Measurements from ENCODE around the gene INTS11.

INTS11 gene

DNA sequence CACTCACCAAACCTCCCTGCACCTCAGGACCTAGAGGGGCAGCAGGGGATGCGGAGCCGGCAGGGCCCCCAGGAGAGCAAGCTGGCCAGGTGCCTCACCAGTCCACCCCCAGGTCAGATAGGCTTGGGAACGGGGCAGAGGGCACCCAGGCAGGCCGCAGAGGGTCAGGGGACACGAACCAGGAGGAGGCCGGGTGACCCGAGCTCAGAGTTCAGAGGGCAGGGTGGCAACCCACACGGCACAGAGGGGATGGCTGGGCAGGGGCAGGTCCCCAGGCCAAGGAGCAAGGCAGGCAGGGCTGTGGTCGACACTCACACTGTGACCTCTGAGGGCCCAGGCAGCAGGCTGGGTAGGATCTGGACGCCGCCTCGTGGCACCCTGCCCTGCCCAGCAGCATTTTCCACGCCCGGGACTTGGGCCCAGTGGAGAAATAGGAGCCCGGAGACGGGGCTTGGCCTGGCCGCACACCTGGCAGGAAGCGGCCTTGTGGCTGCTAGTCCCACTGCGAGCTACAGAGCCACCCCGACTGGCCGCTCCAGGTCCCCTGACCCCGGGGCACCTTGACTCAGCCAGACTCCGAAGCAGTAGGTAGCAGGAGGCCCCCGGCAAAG lies 19.5 kb upstream of the INTS11 start:
- FAIRE-seq, result no peak

- no peak for FAIRE-seq
Observed at GRCh38 chr1:1342584-1343115, 18.2 kb upstream of the INTS11 start.

DNA sequence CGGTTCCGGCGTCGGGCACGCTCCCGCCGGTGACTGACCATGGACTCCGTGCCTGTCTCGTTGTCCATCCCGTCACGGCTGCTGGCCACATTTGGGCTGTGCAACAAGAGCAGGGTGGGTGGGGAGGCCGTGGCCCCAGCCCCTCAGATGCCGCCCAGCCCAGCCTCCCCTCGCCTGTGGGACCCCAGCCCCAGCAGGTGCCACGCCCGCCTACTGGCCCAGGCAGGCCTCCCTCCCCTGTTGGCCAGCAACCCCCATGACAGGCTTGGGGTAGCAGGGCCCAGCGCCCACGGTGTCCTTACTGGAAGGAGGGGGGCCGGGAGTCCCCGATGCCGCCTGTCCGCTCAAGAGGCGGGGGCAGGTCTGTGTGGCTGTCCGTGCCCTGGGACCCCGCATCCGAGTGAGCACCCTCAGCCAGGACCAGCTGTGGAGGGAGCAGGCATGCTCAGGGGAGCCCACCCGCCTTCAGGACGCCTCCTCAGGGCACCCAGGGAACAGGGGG lies 17.7 kb upstream of the INTS11 start:
- no peak for FAIRE-seq

GRCh38 chr1:1341549-1342021 lies 17.1 kb upstream of the INTS11 start:
- FAIRE-seq, result no peak

GRCh38 chr1:1340791-1341548 lies 16.5 kb upstream of the INTS11 start:
- FAIRE-seq, result no peak

- FAIRE-seq, result no peak
Observed at GRCh38 chr1:1340185-1340584, 15.7 kb upstream of the INTS11 start.

DNA sequence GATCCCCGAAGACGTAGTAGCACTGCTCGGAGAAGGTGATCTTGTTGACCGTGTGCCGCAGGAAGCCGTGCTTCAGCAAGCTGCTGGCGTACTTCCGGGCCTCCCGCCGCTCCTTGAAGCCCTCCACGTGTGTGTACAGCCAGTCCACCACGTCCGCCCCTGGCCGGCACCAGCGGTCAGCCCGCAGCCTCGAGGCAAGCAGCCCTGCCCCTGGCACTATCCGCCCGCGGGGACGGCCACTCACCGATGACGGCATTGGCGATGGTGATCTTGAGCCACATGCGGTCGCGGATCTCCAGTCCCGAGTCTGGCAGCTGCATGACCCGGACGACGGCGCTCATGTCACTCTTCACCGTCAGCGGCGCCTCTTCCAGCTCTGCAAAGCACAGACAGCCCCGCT lies 13.8 kb upstream of the INTS11 start:
- FAIRE-seq, result no peak

- FAIRE-seq, result no peak
Observed at GRCh38 chr1:1337793-1338147, 13.3 kb upstream of the INTS11 start.

DNA sequence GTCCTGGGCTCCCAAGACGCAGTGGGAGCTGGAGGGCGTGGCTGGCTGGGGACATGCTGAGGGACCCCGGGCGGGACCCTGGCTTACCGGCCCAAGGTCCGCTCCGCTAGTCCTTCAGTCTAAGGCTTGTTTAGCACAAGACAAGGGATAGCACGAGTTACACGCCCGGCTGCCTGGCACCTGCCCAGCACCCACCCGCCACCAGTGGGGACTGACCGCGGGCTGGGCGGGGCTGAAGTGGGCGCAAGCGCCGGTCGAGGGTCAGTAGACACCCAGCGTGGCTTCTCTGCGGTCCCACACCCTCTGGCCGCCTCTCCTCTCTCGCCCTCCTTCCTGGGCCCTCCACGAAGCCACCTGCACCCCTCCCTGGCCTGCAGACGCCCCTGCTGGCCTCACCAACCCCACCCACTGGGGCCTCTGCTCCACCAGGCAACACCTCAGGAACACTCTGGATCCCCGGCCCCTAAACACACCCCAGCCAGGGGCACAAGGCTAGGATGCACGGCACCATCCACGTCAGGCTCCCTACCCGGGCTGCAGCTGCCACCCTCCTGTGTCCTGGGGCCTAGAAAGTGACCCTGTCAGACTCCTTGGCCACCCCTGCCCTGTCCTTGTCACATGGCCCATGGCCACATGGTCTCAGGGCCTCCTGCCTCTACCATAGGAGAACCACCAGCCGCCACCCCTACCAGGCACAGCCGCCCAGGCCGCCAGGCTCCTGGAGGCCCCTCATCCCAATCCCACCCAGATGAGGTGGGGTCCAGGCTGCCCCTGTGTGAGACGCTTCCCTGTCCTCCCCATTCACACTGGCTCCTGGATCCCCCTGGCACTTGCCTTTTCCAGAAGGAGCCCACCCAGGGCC lies 12.7 kb upstream of the INTS11 start:
- no peak for FAIRE-seq

- no peak for FAIRE-seq
Observed at GRCh38 chr1:1336446-1336845, 12.0 kb upstream of the INTS11 start.

DNA sequence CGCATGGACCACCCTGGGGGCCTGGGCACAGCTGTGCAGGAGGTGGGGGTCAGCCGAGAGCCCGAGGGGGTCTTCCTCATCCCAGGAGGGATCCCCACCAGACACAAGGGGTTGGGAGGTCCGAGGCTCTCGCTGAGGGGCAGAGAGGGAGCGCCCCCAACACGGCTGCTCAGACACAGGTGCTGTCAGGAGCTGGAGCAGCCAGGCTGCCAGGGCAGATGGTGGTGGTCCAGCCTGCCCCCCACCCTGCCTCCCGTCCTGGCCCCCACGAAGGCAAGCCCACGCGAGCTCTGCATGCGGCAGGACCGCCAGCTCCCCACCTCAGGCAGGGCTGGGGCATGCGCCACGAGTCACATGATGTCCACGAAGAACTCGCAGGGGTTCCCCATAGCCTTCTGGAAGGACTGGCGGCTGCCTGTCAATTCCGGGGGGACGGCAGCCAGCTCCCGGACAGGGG lies 11.4 kb upstream of the INTS11 start:
- FAIRE-seq, result no peak

DNA sequence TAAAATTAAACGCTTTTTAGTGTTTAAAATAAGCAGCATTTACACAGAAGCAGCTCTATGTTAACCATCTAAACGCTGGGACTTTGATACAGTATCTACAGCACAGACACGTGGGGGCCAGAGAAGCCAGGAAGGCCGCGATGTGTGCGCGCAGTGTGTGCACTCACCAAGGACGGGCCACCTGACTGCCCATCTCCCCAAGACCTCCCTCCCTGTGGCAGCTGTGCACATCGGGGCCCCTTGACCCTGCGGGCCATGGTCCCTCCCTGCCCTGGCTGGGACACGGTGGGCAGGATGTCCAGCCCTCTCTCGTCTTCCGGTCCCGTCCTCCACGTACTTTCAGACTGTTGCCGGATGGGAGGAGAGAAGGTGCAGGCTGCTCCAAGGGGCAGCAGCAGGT lies 10.8 kb upstream of the INTS11 start:
- FAIRE-seq, result no peak

GRCh38 chr1:1334835-1335234 lies 10.4 kb upstream of the INTS11 start:
- no peak for FAIRE-seq

- no peak for FAIRE-seq
Observed at GRCh38 chr1:1333551-1334241, 9.2 kb upstream of the INTS11 start.

DNA sequence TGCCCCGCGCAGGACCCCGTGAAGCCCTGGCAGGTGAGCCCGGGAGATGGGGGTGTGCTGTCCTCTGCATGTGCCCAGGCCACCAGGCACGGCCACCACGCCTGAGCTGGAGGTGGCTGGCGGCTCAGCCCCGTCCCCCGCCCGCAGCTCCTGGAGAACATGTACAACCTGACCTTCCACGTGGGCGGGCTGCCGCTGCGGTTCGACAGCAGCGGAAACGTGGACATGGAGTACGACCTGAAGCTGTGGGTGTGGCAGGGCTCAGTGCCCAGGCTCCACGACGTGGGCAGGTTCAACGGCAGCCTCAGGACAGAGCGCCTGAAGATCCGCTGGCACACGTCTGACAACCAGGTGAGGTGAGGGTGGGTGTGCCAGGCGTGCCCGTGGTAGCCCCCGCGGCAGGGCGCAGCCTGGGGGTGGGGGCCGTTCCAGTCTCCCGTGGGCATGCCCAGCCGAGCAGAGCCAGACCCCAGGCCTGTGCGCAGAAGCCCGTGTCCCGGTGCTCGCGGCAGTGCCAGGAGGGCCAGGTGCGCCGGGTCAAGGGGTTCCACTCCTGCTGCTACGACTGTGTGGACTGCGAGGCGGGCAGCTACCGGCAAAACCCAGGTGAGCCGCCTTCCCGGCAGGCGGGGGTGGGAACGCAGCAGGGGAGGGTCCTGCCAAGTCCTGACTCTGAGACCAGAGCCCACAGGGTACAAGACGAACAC lies 8.5 kb upstream of the INTS11 start:
- FAIRE-seq, result no peak

DNA sequence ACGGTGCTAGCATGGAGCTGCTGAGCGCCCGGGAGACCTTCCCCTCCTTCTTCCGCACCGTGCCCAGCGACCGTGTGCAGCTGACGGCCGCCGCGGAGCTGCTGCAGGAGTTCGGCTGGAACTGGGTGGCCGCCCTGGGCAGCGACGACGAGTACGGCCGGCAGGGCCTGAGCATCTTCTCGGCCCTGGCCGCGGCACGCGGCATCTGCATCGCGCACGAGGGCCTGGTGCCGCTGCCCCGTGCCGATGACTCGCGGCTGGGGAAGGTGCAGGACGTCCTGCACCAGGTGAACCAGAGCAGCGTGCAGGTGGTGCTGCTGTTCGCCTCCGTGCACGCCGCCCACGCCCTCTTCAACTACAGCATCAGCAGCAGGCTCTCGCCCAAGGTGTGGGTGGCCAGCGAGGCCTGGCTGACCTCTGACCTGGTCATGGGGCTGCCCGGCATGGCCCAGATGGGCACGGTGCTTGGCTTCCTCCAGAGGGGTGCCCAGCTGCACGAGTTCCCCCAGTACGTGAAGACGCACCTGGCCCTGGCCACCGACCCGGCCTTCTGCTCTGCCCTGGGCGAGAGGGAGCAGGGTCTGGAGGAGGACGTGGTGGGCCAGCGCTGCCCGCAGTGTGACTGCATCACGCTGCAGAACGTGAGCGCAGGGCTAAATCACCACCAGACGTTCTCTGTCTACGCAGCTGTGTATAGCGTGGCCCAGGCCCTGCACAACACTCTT lies 7.7 kb upstream of the INTS11 start:
- FAIRE-seq, result no peak

DNA sequence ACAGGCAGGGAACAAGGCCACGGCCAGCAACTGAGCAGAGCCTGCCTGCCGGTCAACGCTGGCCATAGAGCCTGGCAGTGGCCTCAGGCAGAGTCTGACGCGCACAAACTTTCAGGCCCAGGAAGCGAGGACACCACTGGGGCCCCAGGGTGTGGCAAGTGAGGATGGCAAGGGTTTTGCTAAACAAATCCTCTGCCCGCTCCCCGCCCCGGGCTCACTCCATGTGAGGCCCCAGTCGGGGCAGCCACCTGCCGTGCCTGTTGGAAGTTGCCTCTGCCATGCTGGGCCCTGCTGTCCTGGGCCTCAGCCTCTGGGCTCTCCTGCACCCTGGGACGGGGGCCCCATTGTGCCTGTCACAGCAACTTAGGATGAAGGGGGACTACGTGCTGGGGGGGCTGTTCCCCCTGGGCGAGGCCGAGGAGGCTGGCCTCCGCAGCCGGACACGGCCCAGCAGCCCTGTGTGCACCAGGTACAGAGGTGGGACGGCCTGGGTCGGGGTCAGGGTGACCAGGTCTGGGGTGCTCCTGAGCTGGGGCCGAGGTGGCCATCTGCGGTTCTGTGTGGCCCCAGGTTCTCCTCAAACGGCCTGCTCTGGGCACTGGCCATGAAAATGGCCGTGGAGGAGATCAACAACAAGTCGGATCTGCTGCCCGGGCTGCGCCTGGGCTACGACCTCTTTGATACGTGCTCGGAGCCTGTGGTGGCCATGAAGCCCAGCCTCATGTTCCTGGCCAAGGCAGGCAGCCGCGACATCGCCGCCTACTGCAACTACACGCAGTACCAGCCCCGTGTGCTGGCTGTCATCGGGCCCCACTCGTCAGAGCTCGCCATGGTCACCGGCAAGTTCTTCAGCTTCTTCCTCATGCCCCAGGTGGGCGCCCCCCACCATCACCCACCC lies 6.9 kb upstream of the INTS11 start, which contains the start of gene TAS1R3:
Gene TAS1R3 (plus strand): TSS at position 213 of the 898 bp plus-strand sequence. CDS start 66 bp downstream, at position 279.
- FAIRE-seq, result no peak

DNA sequence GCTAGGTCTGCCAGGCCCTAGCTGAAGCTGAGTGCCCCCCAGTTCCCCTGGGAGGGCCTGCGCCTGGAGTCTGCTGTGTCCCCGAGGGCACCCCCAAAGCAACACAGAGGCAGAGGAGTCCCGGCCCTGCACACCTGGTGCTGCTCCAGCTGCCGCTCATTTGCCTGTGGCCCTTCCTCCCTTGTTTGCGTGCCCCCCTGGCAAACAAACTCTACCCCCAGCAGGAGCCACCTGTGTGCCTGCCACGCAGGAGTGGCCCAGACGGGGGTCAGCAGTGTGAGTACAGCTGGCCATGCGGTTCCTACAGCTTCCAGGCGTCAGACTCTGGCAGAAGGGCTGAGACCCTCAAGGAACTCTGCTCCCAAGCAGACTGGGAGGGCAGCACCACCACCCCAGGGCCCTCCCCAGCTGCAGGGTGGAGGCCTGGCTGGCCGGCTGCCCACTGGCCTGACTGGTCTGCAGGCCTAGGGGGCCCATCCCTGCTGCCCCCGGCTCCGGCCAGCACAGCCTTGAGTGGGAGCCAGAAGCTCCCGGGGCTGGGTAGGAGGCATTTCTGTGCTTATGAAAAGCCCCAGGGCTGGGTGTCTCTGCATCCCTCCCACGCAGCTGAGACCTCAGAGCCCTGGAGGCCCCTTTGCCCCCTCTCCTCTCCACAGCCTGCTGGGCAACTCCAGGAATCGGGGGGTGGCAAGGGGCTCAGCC lies 6.1 kb upstream of the INTS11 start:
- FAIRE-seq, result no peak
